Superior temporal gyrus (tissue), 1 donor: ENCODE results near the gene REXO4.
A peak's percentile ranks its signal among the peaks of the same experiment; 100 is the strongest.
"Not testable (repeated sequence)": the region's sequence is repeated elsewhere in the genome, so short reads cannot be mapped to it uniquely, and the experiment has no call there.

Source experiments
- DNase-seq: peaks from one replicate; pipeline ENCODE4 v3.0.0-alpha.2; 2016; ENCODE audit errors: extremely low spot score

Gene REXO4

GRCh38 chr9:133421615-133422542 lies 4.1 kb upstream of the REXO4 start, which contains the start of gene ADAMTS13:
Gene ADAMTS13, plus strand, starts transcription at chr9:133422367. Its CDS starts 77 bp downstream, at chr9:133422444.
- peak; percentile 19 for DNase-seq

DNA sequence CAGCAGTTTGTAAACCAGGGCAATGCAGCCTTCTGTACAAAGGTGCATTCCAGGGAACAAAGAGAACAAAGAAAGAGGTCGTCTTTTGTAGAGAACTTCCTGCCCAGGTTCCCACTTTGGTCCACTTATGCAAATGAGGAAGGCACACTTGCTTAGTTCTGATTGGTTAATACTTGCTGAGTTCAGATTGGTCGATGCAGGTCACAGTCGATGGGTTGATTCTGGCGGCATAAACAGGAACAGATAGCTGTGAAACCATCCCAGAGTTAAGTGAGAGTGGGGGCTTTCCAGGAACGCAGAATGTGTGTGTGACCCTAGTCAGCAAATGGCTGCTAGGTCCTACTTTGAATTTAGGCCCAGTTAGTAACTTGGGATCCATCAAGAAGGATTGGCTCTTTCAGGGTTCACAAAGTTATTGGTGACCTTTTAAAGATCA lies 2.6 kb upstream of the REXO4 start:
- DNase-seq = no peak

GRCh38 chr9:133419005-133419404 lies 1.2 kb upstream of the REXO4 start:
- no peak for DNase-seq

DNA sequence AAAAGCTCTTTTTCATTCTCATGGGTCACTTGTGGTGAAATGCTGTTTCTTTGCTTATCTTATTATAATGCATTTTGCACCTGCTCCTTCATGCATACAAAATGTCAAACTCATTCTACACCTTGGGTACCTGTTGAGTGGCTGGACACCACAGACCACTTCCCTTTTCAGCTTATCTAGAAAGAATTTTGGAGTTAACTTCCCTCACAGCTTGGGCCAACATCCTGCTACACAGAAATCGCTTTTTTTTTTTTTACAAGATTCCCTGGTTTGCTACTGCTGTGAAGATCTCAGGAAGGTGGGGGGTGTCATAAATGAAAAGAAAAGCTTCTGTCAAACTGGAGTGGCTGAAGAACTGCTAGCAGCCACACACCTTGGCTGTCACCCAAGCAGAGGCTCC lies 2.6 kb downstream of the REXO4 start:
- DNase-seq = no peak

DNA sequence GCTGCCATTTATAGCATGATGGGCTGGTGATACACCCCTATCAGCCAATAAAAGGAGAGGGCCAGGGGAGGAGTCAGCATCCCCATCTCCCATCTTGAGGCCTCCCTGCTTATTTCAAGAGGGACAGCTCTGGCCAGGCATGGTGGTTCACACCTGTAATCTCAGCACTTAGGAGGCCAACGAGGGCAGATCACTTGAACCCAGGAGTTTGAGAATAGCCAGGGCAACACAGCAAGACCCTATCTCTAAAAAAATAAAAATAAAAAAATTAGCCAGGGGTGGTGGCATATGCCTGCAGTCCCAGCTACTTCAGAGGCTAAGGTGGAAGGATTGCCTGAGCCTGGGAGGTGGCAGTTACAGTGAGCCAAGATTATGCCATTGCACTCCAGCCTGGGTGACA lies 9.8 kb downstream of the REXO4 start:
- no peak for DNase-seq

GRCh38 chr9:133406480-133407307 lies 11.1 kb downstream of the REXO4 start:
- peak; percentile 84 for DNase-seq

DNA sequence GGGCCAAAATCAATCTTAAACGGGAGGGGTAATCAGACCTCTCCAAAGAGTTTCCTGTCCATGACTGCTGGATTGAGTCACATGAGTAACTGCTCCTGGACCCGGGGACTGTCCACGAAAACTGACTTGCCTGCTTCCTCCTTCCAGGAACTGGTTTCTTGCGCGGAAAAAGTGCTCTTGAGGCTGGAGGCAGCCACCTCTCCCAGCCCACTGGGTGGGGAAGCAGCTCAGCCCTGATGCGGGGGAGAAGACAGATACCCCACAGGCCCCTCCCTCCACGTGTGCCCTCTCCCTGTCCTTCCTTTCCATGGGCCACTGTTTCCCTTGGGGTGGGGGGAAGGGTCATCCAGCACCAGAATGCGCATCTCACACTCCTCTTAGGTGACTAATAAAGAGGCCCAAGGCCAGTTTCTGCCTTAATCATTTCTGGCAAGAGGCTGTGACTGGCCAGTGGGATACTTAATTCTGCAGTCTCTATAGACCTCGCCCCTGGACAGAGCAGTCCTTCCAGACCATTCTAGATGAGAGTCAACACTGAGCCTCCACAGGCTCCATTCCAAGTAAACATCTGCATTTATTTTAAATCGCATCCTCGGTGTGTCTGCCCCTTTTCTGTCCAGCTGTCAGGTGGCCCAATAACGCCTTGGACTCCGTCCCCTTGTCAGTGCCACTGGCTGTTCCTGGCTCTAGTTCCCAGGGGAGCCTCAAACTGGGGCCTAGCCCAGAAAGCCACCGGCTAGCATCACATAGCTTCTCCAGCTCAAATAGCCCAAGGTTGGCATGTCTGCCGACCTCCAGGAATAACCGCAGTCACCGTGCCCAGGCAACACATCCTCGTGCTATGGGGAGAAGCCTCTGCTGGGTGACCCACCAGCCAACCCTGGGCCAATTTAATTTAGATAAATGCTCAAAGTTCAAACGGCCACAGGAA lies 12.0 kb downstream of the REXO4 start:
- DNase-seq = no peak

DNA sequence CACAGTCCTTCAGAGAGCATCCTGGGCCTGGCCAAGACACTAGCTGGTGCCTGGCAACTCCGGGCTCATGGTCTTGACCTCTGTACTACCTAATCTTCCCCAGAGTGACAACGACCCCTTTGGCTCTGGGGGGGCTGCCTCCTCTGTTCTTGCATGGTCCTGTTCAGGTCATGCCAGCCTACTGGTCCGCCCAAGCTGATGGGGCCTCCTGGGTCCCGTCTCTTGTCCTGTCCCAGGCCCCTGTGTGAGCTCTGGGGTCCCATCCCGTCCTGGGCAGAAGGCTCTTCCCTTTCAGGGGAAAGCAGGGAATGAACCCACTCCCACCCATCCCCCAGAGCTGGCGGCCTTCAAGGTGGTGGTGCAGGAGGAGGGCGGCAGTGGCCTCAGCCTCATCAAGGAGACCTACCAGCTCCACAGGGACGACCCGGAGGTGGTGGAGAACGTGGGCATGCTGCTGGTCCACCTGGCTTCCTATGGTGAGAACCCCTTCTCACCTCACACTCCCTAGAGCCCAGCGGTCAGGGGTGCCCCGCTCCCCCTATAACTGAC lies 13.3 kb downstream of the REXO4 start:
- DNase-seq = no peak

- DNase-seq = no peak
These were observed 13.9 kb downstream of the REXO4 start for GRCh38 chr9:133403766-133404453.

DNA sequence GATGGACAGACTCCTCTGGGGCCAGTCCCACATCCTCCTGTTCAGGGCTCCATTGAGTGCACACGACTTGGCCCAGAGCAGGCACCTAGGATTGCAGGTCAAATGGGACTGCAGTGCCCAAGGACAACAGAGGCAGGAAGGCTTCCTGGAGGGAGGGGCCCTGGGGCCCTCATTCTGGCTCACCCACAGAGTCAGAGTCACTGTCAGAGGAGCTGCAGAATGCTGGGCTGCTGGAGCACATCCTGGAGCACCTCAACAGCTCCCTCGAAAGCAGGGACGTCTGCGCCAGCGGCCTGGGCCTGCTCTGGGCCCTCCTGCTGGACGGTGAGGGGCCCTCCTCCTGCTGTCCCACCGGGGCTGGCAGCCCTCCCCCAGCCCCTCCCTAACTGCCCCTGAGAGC lies 15.1 kb downstream of the REXO4 start:
- DNase-seq = no peak

DNA sequence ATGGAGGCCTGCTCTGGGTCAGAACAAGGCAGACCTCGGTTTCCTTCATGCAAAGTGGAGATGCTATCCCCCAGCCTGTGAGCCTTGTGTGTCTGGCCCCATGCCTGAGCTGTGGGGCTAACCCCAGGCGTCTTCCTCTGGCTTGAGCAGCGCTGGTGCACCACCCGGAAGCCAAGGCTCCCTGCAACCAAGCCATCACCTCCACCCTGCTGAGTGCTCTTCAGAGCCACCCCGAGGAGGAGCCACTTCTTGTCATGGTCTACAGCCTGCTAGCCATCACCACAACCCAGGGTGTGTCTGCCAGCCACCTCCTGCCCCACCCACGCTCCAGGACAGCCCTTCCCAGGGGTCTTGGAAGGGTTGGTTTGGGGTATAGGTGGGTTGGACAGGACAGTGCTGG lies 16.2 kb downstream of the REXO4 start:
- DNase-seq = no peak

- no peak for DNase-seq
These were observed 17.5 kb downstream of the REXO4 start for GRCh38 chr9:133400292-133400691.

DNA sequence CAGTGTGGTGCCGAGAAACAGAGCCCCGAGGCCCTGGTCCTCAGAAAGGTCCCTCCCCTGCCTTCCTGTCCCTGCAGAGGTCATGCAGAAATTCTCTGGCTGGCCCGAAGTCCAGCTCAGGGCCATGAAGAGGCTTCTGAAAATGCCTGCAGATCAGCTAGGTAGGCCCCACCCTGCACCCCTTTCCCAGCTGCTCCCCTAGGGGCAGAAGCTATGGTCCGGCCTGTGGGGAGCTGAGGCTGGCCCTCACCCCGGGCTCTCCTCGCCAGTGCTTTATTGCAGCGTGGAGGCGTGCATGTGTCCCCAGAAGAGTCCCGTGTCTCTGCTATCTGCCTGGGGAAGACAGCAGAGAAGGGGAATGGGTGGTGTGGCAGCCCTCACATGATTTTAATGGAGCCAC lies 19.9 kb downstream of the REXO4 start:
- DNase-seq = no peak

DNA sequence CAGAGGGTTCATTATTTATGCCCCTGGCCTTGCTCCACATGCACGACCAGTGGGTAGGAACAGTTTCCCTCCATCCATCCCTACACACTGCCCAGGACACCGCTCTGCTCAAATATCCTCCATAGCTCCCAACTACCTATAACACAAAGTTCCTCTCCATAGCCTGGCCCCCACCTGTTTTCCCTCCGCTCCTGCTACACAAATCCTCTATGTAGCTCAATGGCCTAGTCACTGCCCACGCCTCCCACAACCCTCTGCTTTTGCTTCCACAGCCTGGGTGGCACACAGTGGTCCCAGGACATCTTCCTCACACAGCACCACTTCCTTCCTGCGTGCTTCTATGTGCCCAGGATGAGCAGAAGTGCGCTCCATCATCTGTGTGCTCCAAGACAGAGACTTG lies 20.4 kb downstream of the REXO4 start:
- DNase-seq = no peak

DNA sequence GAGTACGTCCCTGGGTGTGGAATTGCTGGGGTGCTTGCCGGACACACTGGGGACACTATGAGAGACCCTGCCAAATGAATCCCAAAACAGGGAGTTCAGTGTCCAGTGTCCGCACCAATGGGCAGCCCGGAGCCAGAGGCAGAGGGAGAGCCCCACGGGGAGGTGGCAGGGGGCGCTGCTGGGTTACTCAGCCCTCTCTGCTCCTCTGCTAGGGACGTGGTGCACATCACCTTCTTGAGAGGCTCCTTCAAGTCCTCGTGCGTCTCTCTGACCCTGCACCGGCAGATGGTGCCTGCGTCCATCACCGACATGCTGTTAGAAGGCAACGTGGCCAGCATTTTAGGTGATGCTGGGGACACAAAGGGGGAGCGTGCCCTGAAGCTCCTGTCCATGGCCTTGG lies 20.9 kb downstream of the REXO4 start:
- DNase-seq = no peak

- no peak for DNase-seq
These were observed 23.0 kb downstream of the REXO4 start for GRCh38 chr9:133394687-133395271.

DNA sequence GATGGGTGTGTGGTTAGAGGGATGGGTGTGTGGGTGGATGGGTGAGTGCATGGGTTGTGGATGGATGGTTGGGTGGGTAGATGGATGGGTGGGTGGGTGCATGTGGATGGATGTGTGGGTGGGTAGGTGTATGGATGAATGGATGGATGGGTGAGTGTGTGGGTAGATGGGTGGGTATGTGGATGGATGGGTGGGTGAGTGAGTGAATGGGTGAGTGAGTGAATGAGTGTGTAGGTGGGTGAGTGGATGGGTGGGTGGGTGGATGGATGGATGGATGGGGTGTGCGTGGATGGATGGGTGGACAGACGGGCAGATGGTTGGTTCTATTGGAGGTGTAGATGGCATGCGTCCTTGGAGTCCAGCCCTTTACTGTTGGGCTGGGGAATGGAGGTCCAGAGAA lies 24.4 kb downstream of the REXO4 start:
- DNase-seq = no peak

GRCh38 chr9:133392308-133392707 lies 25.5 kb downstream of the REXO4 start:
- DNase-seq = not testable (repeated sequence)

GRCh38 chr9:133391449-133391848 lies 26.4 kb downstream of the REXO4 start:
- DNase-seq = not testable (repeated sequence)

DNA sequence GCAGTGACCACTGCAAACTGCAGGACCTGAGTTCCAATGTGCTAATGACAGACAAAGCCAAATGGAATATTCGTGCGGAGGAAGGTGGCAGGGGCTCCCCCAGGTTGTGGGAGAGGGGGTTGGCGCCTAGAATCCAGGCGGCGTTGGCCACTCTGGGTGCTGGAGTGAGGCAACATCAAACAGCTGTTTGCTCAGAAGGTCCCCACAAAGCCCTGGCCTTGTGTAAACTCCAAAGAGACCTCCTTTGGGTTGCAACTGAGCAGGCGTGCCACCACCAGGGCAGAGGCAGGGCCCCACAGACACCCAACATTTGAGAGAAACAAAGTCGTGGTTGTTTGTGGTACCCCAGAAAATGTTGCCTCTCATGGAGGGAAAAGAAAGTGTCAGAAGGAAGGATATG lies 27.1 kb downstream of the REXO4 start:
- no peak for DNase-seq
